ENCODE measurements around the gene CLDN34.

CLDN34 gene

DNA sequence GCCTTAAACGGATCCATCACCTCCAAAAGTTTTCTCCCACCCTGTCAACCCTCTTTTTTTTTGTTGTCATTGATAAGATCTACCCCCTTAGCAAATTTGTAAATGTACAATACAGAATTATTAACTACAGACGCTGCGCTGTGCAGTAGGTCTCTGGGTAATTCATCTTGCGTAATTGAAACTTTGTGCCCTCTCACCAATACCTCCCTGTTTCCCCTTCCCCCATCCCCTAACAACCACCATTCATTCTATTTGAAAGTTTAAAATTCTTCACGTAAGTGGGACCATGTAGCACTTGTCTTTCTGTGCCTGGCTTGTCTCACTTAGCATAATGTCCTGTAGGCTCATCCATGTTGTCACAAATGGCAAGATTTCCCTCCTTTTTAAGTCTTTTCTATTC is 45.8 kb upstream of the CLDN34 start:
- no peak for ATAC-seq
- TF ChIP-seq ZC3H10 (CRISPR knock-in tag; IDR thresholded peaks at IDR 0.05), result no peak

DNA sequence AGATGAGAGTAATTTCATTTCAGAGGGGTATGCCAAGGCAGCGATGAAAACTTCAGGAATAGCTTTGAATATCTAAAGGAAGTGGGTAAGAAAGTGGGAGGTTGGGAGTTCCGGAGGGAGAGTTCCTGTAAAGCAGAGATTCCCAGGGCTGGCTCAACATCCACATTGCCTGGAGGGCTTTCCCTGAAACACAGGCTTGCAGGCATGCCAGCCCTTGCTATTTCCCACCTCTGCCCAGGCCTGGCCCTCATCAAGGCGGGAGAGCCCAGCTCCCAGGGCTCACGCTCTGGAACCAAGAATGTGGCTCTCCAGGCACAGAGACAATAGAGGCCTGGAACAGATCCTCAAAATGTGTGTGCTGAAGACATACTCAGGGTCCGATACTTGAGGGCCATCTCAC is 43.8 kb upstream of the CLDN34 start:
- no peak for ATAC-seq
- TF ChIP-seq CSDC2 (CRISPR knock-in tag; IDR thresholded peaks at IDR 0.05) (no peak), OSR1 (CRISPR knock-in tag; IDR thresholded peaks at IDR 0.05) (no peak), ZFP30 (CRISPR knock-in tag; IDR thresholded peaks at IDR 0.05) (no peak), ZNF8 (CRISPR knock-in tag; IDR thresholded peaks at IDR 0.05) (no peak), ZFP3 (CRISPR knock-in tag; IDR thresholded peaks at IDR 0.05) (no peak), ESRRG (CRISPR knock-in tag; IDR thresholded peaks at IDR 0.05) (no peak), ARNTL (CRISPR knock-in tag; IDR thresholded peaks at IDR 0.05; ENCODE audit: borderline replicate concordance, low read depth) (no peak), ZNF70 (CRISPR knock-in tag; IDR thresholded peaks at IDR 0.05) (no peak), PPARA (CRISPR knock-in tag; IDR thresholded peaks at IDR 0.05; ENCODE audit: borderline replicate concordance) (no peak), ZC3H10 (CRISPR knock-in tag; IDR thresholded peaks at IDR 0.05) (no peak), ISL1 (CRISPR knock-in tag; IDR thresholded peaks at IDR 0.05) (no peak), TCF4 (CRISPR knock-in tag; IDR thresholded peaks at IDR 0.05; ENCODE audit: borderline replicate concordance) (no peak), TOX (CRISPR knock-in tag; IDR thresholded peaks at IDR 0.05; ENCODE audit: borderline replicate concordance) (no peak), SNAI2 (CRISPR knock-in tag; IDR thresholded peaks at IDR 0.05) (no peak), GLIS3 (CRISPR knock-in tag; IDR thresholded peaks at IDR 0.05) (no peak)
- TF ChIP-seq, protein P1, sequence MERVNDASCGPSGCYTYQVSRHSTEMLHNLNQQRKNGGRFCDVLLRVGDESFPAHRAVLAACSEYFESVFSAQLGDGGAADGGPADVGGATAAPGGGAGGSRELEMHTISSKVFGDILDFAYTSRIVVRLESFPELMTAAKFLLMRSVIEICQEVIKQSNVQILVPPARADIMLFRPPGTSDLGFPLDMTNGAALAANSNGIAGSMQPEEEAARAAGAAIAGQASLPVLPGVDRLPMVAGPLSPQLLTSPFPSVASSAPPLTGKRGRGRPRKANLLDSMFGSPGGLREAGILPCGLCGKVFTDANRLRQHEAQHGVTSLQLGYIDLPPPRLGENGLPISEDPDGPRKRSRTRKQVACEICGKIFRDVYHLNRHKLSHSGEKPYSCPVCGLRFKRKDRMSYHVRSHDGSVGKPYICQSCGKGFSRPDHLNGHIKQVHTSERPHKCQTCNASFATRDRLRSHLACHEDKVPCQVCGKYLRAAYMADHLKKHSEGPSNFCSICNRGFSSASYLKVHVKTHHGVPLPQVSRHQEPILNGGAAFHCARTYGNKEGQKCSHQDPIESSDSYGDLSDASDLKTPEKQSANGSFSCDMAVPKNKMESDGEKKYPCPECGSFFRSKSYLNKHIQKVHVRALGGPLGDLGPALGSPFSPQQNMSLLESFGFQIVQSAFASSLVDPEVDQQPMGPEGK (CRISPR knock-in tag; IDR thresholded peaks at IDR 0.05; ENCODE audit: borderline replicate concordance), result no peak
- TF ChIP-seq, protein P2, sequence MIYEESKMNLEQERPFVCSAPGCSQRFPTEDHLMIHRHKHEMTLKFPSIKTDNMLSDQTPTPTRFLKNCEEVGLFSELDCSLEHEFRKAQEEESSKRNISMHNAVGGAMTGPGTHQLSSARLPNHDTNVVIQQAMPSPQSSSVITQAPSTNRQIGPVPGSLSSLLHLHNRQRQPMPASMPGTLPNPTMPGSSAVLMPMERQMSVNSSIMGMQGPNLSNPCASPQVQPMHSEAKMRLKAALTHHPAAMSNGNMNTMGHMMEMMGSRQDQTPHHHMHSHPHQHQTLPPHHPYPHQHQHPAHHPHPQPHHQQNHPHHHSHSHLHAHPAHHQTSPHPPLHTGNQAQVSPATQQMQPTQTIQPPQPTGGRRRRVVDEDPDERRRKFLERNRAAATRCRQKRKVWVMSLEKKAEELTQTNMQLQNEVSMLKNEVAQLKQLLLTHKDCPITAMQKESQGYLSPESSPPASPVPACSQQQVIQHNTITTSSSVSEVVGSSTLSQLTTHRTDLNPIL (CRISPR knock-in tag; IDR thresholded peaks at IDR 0.05; ENCODE audit: low read depth), result no peak
- TF ChIP-seq, protein P3, sequence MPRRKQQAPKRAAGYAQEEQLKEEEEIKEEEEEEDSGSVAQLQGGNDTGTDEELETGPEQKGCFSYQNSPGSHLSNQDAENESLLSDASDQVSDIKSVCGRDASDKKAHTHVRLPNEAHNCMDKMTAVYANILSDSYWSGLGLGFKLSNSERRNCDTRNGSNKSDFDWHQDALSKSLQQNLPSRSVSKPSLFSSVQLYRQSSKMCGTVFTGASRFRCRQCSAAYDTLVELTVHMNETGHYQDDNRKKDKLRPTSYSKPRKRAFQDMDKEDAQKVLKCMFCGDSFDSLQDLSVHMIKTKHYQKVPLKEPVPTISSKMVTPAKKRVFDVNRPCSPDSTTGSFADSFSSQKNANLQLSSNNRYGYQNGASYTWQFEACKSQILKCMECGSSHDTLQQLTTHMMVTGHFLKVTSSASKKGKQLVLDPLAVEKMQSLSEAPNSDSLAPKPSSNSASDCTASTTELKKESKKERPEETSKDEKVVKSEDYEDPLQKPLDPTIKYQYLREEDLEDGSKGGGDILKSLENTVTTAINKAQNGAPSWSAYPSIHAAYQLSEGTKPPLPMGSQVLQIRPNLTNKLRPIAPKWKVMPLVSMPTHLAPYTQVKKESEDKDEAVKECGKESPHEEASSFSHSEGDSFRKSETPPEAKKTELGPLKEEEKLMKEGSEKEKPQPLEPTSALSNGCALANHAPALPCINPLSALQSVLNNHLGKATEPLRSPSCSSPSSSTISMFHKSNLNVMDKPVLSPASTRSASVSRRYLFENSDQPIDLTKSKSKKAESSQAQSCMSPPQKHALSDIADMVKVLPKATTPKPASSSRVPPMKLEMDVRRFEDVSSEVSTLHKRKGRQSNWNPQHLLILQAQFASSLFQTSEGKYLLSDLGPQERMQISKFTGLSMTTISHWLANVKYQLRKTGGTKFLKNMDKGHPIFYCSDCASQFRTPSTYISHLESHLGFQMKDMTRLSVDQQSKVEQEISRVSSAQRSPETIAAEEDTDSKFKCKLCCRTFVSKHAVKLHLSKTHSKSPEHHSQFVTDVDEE (CRISPR knock-in tag; IDR thresholded peaks at IDR 0.05), result no peak
- TF ChIP-seq, protein P4, sequence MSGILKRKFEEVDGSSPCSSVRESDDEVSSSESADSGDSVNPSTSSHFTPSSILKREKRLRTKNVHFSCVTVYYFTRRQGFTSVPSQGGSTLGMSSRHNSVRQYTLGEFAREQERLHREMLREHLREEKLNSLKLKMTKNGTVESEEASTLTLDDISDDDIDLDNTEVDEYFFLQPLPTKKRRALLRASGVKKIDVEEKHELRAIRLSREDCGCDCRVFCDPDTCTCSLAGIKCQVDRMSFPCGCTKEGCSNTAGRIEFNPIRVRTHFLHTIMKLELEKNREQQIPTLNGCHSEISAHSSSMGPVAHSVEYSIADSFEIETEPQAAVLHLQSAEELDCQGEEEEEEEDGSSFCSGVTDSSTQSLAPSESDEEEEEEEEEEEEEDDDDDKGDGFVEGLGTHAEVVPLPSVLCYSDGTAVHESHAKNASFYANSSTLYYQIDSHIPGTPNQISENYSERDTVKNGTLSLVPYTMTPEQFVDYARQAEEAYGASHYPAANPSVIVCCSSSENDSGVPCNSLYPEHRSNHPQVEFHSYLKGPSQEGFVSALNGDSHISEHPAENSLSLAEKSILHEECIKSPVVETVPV (CRISPR knock-in tag; IDR thresholded peaks at IDR 0.05), result no peak

DNA sequence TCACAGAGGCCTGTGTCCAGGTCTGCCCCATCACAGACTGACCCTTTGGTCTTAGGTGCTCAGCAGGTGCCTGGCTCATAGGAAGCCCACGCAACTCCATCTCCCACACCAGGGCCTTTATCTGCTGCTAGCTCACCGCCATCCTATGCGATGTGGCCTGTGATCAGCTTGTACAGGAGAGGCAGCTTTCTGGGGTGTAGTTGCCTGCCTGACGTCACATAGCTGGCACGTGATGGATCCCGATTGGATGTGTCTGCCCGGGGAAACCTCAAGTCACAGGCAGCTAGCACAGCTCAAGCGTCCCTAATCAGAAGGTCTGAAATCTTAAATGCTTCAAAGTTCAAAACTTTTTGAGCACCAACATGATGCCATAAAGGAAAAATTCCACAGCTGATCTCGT is 41.2 kb upstream of the CLDN34 start:
- ATAC-seq, result no peak

More for the DNA sequence above, 41.2 kb upstream of the CLDN34 start:
- no peak for TF ChIP-seq ESRRG (CRISPR knock-in tag; IDR thresholded peaks at IDR 0.05)
- no peak for TF ChIP-seq BACH2 (CRISPR knock-in tag; IDR thresholded peaks at IDR 0.05; ENCODE audit: borderline replicate concordance)
- TF ChIP-seq ZNF565 (CRISPR knock-in tag; conservative IDR thresholded peaks at IDR 0.05; ENCODE audit: low read depth), result no peak
- no peak for TF ChIP-seq PPARA (CRISPR knock-in tag; IDR thresholded peaks at IDR 0.05; ENCODE audit: borderline replicate concordance)
- TF ChIP-seq ZNF8 (CRISPR knock-in tag; IDR thresholded peaks at IDR 0.05), result no peak
- TF ChIP-seq, protein P5, sequence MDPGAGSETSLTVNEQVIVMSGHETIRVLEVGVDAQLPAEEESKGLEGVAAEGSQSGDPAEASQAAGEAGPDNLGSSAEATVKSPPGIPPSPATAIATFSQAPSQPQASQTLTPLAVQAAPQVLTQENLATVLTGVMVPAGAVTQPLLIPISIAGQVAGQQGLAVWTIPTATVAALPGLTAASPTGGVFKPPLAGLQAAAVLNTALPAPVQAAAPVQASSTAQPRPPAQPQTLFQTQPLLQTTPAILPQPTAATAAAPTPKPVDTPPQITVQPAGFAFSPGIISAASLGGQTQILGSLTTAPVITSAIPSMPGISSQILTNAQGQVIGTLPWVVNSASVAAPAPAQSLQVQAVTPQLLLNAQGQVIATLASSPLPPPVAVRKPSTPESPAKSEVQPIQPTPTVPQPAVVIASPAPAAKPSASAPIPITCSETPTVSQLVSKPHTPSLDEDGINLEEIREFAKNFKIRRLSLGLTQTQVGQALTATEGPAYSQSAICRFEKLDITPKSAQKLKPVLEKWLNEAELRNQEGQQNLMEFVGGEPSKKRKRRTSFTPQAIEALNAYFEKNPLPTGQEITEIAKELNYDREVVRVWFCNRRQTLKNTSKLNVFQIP (CRISPR knock-in tag; IDR thresholded peaks at IDR 0.05; ENCODE audit: borderline replicate concordance, low read depth), result no peak
- TF ChIP-seq, protein P1 (CRISPR knock-in tag; IDR thresholded peaks at IDR 0.05; ENCODE audit: borderline replicate concordance), result no peak
- TF ChIP-seq, protein P3 (CRISPR knock-in tag; IDR thresholded peaks at IDR 0.05), result no peak
- no peak for TF ChIP-seq ARNTL (CRISPR knock-in tag; IDR thresholded peaks at IDR 0.05; ENCODE audit: borderline replicate concordance, low read depth)
- TF ChIP-seq OSR1 (CRISPR knock-in tag; IDR thresholded peaks at IDR 0.05), result no peak
- no peak for TF ChIP-seq ZFP3 (CRISPR knock-in tag; IDR thresholded peaks at IDR 0.05)
- no peak for TF ChIP-seq CSDC2 (CRISPR knock-in tag; IDR thresholded peaks at IDR 0.05)
- no peak for TF ChIP-seq ZC3H10 (CRISPR knock-in tag; IDR thresholded peaks at IDR 0.05)
- no peak for TF ChIP-seq ISL1 (CRISPR knock-in tag; IDR thresholded peaks at IDR 0.05)

Measured in SK-N-SH treated with all-trans-retinoic acid at 6 μM for 48 hours (cell line).